ENCODE measurements around the gene CTNND1. TPM values are rescaled to one million over a fixed set of nuclear protein-coding genes. Genes with fewer than 3 reads are reported as not detected.

Gene CTNND1
- total and polyA plus RNA-seq, 2 experiments from 2014 or later = 39.1 to 136 TPM

DNA sequence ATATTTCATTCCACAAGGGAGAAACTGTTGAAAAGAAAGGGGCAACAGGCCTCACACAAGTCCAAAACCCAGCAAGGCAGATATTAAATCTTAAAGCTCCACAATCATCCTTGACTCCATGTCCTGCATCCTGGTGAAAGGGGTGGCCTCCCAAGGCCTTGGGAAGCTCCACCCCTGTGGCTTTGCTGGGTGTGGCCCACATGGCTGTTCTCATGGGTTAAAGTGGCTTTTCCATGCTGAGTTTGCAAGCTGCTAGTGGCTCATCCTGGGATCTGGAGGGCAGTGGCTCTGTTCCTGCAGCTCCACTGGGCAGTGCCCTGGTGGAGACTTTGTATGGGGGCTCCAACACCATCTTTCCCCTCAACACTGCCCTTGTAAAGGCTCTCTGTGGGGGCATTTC, 106.4 kb downstream of the CTNND1 start (continued):
- TF ChIP-seq, protein P1, sequence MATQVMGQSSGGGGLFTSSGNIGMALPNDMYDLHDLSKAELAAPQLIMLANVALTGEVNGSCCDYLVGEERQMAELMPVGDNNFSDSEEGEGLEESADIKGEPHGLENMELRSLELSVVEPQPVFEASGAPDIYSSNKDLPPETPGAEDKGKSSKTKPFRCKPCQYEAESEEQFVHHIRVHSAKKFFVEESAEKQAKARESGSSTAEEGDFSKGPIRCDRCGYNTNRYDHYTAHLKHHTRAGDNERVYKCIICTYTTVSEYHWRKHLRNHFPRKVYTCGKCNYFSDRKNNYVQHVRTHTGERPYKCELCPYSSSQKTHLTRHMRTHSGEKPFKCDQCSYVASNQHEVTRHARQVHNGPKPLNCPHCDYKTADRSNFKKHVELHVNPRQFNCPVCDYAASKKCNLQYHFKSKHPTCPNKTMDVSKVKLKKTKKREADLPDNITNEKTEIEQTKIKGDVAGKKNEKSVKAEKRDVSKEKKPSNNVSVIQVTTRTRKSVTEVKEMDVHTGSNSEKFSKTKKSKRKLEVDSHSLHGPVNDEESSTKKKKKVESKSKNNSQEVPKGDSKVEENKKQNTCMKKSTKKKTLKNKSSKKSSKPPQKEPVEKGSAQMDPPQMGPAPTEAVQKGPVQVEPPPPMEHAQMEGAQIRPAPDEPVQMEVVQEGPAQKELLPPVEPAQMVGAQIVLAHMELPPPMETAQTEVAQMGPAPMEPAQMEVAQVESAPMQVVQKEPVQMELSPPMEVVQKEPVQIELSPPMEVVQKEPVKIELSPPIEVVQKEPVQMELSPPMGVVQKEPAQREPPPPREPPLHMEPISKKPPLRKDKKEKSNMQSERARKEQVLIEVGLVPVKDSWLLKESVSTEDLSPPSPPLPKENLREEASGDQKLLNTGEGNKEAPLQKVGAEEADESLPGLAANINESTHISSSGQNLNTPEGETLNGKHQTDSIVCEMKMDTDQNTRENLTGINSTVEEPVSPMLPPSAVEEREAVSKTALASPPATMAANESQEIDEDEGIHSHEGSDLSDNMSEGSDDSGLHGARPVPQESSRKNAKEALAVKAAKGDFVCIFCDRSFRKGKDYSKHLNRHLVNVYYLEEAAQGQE (IDR thresholded peaks at IDR 0.05; ENCODE audit: unreplicated experiment) = no peak
- TF ChIP-seq NANOG (IDR thresholded peaks at IDR 0.05; ENCODE audit: borderline replicate concordance) (no peak), ZNF331 (CRISPR knock-in tag; IDR thresholded peaks at IDR 0.05; ENCODE audit: low read depth) (no peak), ZNF114 (CRISPR knock-in tag; IDR thresholded peaks at IDR 0.05) (no peak), STAT1 (IDR thresholded peaks at IDR 0.05; ENCODE audit: unreplicated experiment) (no peak)
- TF ChIP-seq, protein P2, sequence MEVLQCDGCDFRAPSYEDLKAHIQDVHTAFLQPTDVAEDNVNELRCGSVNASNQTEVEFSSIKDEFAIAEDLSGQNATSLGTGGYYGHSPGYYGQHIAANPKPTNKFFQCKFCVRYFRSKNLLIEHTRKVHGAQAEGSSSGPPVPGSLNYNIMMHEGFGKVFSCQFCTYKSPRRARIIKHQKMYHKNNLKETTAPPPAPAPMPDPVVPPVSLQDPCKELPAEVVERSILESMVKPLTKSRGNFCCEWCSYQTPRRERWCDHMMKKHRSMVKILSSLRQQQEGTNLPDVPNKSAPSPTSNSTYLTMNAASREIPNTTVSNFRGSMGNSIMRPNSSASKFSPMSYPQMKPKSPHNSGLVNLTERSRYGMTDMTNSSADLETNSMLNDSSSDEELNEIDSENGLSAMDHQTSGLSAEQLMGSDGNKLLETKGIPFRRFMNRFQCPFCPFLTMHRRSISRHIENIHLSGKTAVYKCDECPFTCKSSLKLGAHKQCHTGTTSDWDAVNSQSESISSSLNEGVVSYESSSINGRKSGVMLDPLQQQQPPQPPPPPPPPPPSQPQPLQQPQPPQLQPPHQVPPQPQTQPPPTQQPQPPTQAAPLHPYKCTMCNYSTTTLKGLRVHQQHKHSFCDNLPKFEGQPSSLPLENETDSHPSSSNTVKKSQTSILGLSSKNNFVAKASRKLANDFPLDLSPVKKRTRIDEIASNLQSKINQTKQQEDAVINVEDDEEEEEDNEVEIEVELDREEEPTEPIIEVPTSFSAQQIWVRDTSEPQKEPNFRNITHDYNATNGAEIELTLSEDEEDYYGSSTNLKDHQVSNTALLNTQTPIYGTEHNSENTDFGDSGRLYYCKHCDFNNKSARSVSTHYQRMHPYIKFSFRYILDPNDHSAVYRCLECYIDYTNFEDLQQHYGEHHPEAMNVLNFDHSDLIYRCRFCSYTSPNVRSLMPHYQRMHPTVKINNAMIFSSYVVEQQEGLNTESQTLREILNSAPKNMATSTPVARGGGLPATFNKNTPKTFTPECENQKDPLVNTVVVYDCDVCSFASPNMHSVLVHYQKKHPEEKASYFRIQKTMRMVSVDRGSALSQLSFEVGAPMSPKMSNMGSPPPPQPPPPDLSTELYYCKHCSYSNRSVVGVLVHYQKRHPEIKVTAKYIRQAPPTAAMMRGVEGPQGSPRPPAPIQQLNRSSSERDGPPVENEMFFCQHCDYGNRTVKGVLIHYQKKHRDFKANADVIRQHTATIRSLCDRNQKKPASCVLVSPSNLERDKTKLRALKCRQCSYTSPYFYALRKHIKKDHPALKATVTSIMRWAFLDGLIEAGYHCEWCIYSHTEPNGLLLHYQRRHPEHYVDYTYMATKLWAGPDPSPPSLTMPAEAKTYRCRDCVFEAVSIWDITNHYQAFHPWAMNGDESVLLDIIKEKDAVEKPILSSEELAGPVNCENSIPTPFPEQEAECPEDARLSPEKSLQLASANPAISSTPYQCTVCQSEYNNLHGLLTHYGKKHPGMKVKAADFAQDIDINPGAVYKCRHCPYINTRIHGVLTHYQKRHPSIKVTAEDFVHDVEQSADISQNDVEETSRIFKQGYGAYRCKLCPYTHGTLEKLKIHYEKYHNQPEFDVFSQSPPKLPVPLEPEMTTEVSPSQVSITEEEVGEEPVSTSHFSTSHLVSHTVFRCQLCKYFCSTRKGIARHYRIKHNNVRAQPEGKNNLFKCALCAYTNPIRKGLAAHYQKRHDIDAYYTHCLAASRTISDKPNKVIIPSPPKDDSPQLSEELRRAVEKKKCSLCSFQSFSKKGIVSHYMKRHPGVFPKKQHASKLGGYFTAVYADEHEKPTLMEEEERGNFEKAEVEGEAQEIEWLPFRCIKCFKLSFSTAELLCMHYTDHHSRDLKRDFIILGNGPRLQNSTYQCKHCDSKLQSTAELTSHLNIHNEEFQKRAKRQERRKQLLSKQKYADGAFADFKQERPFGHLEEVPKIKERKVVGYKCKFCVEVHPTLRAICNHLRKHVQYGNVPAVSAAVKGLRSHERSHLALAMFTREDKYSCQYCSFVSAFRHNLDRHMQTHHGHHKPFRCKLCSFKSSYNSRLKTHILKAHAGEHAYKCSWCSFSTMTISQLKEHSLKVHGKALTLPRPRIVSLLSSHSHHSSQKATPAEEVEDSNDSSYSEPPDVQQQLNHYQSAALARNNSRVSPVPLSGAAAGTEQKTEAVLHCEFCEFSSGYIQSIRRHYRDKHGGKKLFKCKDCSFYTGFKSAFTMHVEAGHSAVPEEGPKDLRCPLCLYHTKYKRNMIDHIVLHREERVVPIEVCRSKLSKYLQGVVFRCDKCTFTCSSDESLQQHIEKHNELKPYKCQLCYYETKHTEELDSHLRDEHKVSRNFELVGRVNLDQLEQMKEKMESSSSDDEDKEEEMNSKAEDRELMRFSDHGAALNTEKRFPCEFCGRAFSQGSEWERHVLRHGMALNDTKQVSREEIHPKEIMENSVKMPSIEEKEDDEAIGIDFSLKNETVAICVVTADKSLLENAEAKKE (CRISPR knock-in tag; IDR thresholded peaks at IDR 0.05) = no peak

Data from GM23338 (cell line).